Stimulated activated CD4-positive, alpha-beta T cell treated with anti-CD3 and anti-CD28 coated beads, Interleukin-1b, Interleukin-23, amount 100 ng/mL, for 24 hours (primary cell): ENCODE results near the gene EVPLL.
"Not testable (repeated sequence)": the region's sequence is repeated elsewhere in the genome, so short reads cannot be mapped to it uniquely, and the experiment has no call there.

ENCODE experiments used
- DNase-seq, 4 experiments: peaks; one replicate each; pipeline ENCODE4 v3.0.0-alpha.2; 2020; ENCODE audit warnings: low read depth in 4 of 4, low spot score in 1 of 4

EVPLL gene

GRCh38 chr17:18422464-18422863 lies 44.9 kb downstream of the EVPLL start:
- not testable (repeated sequence) for DNase-seq

DNA sequence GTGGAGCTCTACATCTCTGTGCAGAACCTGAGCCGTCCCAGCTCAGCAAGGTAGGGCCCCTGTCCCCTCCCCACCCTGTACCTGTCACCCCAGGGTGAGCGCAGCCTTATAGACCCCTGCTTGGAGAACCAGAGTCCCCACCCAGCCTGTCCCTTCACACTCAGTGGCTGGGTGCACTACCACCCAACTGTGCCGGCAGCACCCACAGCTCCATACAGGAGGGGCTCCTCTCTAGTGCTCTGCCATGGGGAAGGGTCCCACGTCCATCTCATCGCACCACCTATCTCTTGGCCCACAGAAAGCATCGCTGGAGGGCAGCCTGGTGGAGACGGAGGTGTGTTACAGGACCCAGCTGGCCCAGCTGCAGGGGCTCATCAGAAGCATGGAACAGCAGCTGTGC lies 45.4 kb downstream of the EVPLL start:
- not testable (repeated sequence) for DNase-seq

DNA sequence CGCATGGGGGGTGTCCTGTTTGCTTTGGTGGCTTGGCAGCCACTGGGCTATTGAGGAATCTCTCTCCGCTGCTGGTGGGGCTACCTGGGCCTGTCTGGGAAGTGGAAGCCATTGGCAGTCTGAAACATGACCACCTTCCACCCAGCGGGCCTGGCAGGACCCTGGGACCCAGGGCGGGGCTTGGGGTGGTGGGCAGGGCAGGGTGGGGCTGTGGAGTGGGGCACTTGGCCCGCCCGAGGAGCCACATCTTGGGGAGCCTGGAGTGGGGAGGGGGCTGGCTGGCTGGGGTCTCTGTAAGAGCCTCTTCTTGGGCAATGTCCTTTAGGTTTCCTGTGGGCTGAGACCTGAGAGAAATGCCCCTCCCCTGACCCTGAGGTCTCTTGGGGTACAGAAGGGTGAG lies 48.0 kb downstream of the EVPLL start:
- not testable (repeated sequence) for DNase-seq

- DNase-seq, result not testable (repeated sequence)
These were observed 49.1 kb downstream of the EVPLL start for GRCh38 chr17:18426639-18427038.

DNA sequence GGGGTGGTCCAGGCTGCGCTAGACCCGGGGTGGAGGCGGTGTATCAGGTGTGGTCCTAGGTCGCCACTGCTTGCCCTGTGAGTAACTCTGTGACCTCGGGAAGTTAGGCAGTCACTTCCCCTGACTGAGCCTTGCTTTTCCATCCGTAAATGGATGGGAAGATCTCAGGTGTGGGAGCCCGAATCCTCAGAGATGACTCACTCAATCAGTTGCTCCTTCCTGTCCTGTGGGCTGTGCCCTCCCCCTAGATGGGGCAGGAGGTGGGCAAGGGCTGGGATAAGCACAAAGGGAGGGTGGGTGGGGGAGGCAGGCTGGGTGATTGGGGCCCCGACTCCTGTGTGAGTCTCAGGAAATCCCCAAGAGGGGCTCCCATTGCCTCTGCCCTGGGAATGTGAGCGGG lies 54.6 kb downstream of the EVPLL start:
- not testable (repeated sequence) for DNase-seq
